HG03460 (cell line): ENCODE data around the gene KSR2.
"Not testable (repeated sequence)": the region's sequence is repeated elsewhere in the genome, so short reads cannot be mapped to it uniquely, and the experiment has no call there.

Experiments used
- ATAC-seq: cut with Tn5 transposase; IDR thresholded peaks from one replicate; pipeline ENCODE4 v1.9.1; 2021; ENCODE audit not compliant: unreplicated experiment

The KSR2 gene

DNA sequence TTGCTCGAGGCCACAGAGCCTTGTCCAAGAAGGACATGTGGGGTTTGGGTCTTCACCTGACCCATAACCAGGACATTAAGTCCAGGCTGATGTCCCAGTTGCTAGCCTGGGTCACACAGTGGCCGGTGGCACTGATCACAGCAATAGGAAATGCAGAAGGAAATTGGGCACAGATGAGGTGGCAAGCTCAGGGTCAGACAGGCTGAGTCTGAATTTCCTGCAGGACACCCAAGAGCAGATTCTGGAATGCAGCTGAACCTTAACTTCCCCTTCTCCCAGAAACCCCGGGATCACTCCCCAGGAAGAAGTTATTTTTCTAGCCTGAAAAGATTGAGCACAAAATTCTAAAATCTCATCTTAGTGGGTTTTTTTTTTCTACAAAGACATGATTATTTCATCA lies 199.9 kb downstream of the KSR2 start:
- ATAC-seq: no peak

GRCh38 chr12:117766008-117766407 lies 202.8 kb downstream of the KSR2 start:
- no peak for ATAC-seq

DNA sequence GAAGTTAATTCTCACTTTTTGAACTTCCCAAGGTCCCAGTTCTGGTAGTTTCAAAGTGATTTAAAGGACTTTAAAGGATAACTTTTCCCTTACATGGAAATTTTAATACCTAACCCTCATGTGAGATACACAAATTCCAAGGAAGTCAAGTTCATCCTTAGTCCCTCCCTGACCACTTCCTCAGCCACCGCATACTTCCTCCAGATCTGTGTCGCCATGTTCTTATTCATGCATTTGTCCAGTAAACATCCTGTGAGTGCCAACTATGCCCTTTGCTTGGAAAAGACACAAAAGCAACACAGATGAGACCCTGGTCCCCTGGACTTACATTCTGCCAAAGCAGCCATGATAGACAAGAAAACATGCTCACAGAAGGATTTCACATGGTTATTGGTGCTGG lies 206.6 kb downstream of the KSR2 start:
- no peak for ATAC-seq

- no peak for ATAC-seq
Observed at GRCh38 chr12:117761528-117762100, 207.2 kb downstream of the KSR2 start.

DNA sequence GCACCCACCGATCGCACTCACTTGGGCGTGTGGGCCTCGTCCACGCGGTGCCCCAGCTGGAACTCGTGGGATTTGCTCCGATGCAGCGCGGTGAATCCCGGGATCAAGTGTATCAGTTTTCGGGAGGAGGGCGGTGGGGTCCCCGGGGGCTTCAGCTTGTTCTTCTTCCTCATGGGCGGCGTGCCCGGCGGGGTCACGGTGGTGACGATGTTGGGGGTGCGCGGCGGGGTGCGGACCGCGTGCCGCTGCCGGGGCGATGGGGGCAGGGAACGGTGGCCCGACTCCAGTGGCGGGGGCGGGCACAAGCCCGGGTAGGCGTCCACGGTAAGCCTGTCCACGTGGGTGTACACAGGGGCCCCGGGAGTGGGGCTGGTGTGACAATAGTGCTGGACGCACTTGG lies 207.8 kb downstream of the KSR2 start:
- no peak for ATAC-seq

- ATAC-seq: no peak
Observed at GRCh38 chr12:117750657-117751056, 218.1 kb downstream of the KSR2 start.

- ATAC-seq: no peak
Observed at GRCh38 chr12:117749431-117749830, 219.4 kb downstream of the KSR2 start.

- ATAC-seq: not testable (repeated sequence)
Observed at GRCh38 chr12:117746358-117746757, 222.4 kb downstream of the KSR2 start.

- no peak for ATAC-seq
Observed at GRCh38 chr12:117744418-117744817, 224.4 kb downstream of the KSR2 start.

DNA sequence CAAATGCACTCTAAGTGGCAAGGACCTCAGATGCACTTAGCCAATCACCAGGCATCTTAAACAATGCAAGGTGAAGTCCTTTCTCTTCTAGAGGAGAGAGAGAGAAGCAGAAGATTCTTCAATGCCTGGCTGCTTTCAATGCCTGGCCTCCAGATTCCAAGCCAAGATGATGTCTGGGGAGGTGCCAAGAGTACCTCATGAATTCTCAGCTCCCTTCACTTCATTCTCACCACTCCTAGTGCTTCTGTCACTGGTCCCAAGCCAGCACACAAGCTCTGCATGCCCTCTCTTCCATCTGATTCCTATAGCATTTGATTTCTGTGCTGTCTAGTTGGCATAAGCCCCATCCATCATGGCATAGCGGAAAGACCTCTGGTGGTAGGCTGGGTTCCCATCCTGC lies 225.0 kb downstream of the KSR2 start:
- ATAC-seq: no peak

- no peak for ATAC-seq
Observed at GRCh38 chr12:117742721-117743120, 226.1 kb downstream of the KSR2 start.

DNA sequence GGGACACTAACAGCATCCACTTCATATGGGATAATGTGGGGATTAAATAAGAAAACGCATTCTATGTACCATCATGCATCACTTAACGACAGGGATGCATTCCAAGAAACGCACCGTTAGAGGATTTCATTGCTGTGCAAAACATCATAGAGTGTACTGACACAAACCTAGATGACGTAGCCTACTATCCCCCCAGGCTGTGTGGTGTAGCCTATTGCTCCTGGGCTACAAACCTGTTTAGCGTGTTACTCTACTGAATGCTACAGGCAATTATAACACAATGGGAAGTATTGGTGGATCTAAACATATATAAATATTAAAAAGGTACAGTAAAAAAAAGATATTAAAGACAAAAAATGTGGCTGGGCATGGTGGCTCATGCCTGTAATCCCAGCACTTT lies 230.6 kb downstream of the KSR2 start:
- no peak for ATAC-seq

DNA sequence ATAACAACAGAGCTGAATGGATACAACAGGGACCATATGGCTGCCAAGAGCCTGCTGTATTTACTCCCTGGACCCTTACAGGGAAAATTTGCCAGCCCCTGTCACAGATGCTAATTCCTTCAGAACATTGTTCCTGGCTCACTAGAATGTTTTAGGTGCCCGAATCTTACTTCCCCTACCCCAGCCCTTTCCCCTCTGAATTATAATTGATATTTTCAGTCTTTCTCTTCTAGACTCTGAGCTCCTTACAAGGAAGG lies 235.3 kb downstream of the KSR2 start:
- no peak for ATAC-seq

DNA sequence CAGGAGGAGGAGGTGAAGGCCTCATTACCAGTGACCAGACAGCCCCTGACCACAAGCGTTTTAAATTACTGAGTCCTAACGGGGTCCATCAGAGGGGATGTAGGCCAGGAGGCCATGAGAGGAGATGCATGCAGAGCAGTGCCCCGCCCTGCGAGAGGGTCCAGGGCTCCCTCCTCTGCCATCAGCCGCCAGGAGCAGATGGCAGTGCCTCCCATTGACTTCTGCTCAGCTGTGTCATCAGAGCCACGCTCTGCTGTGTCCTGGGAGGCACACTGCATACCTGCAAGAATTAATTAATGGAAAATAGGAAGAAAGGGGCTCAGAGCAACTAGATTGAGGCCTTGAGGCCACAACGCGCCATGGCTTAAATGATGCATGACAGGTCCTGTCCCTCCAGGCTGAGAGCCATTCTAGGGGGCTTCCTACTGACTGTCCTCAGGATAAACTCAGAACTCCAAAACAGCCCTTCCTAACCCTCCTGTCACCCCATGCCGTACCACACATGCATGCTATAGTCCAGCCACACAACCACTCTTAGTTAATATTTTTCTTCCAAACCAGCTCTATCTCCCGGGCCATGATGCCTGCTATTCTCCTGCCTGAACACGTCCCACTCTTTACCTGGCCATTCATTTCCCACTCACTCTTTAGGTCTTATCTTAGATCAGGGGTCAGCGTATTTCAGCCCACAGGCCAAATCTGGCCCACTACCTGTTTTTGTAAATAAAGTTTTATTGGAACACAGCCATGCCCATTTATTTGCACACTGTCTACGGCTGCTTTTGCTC lies 235.8 kb downstream of the KSR2 start:
- ATAC-seq: no peak

GRCh38 chr12:117731131-117731530 lies 237.7 kb downstream of the KSR2 start:
- not testable (repeated sequence) for ATAC-seq

GRCh38 chr12:117727301-117727700 lies 241.5 kb downstream of the KSR2 start:
- ATAC-seq: no peak

- no peak for ATAC-seq
Observed at GRCh38 chr12:117724543-117724942, 244.2 kb downstream of the KSR2 start.

- no peak for ATAC-seq
Observed at GRCh38 chr12:117718559-117718958, 250.2 kb downstream of the KSR2 start.

- ATAC-seq: no peak
Observed at GRCh38 chr12:117718141-117718540, 250.6 kb downstream of the KSR2 start.

DNA sequence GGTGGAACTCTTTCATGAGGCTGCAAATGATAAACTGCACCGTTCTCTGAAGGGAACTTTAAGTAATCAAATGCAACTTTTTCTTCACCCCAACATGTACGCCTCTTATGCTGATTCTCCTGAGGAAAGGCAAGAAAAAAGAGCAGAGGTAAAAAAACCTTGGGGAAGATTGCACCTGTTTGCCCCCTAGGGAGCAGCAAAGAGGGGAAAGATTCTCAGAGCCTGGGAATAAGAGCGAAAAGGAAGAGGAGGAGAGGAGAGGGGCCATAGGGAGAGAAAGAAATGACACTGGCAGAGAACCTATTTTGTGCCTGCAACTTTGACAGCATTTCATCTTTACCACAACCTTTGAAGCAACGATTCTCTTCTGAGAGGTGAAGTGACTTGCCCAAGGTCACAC lies 254.6 kb downstream of the KSR2 start:
- no peak for ATAC-seq

- no peak for ATAC-seq
Observed at GRCh38 chr12:117710121-117710520, 258.7 kb downstream of the KSR2 start.

DNA sequence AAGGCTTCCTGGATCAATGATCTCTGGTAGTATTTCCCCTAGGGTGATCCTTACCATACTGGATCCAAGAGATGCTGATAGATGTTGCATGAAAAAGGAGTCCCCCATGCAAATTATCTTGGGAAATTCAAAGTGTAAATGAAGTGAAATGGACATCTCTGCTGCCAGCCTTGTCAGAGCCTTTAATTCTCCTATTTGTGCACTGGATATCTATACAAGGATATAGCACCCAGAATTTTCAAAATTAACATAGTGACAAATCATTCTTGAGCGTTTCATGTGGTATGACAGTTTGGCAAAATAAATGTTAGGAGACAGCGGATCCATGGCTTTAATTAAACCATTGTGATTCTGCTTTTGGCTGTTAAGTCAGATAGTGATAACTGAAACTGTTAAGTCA lies 260.9 kb downstream of the KSR2 start:
- ATAC-seq: no peak

DNA sequence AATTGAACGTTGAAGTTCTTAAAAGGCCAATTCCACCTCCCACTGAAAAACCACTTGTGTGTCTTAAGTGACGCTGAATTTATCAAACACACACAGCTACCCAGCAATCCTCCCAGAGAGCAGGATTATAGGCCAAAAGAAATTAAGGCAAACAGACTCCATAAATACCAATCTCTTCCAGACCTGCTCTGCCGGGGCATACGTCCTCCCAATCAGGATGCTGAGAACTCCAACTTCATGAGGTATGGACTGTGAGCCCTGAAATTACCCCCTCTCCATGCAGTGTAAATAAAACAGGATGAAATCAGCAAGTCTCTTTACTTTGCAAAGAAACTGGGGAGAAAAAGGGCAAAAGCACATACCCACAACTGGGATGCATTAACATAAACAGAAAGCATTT lies 265.2 kb downstream of the KSR2 start:
- ATAC-seq: no peak
